NCI-H2171 (cell line): ENCODE results near the gene ANKRD16.
"Not testable (repeated sequence)": the region's sequence is repeated elsewhere in the genome, so short reads cannot be mapped to it uniquely, and the experiment has no call there.

Experiments
- DNase-seq: peaks from one replicate; lab custom pipeline; 2025; lab: John Stamatoyannopoulos, UW

Gene ANKRD16

GRCh38 chr10:5889624-5890451 lies at the start of gene ANKRD16, which contains the start of gene FBH1:
Gene ANKRD16 (minus strand): TSS chr10:5889893. CDS start chr10:5889354, 539 bp downstream.
Gene FBH1 (plus strand): TSS chr10:5890243. CDS start chr10:5890346, 103 bp downstream.
- peak; percentile 89 for DNase-seq

GRCh38 chr10:5938291-5938690 lies 48.6 kb upstream of the ANKRD16 start:
- no peak for DNase-seq

DNA sequence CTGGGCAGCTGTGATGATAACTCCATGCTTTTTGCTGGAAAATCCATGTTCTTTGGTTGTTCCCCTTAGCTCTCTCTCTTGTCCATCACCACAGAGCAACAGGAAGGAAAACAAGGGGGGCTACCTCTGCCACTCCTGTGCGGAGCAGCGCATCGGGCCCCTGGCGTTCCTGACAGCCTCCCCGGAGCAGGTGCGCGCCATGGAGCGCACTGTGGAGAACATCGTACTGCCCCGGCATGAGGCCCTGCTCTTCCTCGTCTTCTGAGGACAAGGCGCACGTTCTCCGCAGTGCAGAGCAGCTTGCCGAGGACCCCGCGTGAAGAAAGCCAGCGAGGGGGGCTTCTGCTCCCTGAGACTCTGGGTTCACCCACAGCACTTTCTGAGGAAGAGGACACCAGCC lies 47.3 kb upstream of the ANKRD16 start:
- DNase-seq, result no peak

- no peak for DNase-seq
Observed at GRCh38 chr10:5935628-5936027, 45.9 kb upstream of the ANKRD16 start.

- no peak for DNase-seq
Observed at GRCh38 chr10:5933909-5934546, 44.3 kb upstream of the ANKRD16 start.

DNA sequence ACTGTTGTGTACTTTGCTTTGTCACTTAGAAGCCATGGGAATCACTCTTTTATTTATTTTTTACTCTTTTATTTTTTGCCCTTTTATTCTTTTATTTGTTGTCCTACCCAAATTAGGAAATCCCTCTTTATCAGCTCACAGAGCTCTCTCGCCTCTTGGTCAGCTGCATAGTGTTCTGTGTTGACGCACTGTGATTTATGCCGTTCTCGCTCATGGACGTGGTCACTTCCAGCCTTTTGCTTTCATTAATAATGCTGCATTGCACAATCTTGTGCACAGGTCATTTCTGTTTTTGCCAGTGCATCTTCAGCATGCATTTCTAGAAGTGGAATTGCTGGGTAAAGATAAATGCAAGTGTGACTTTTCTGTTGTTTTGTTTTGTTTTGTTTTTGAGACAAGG lies 42.7 kb upstream of the ANKRD16 start:
- no peak for DNase-seq

DNA sequence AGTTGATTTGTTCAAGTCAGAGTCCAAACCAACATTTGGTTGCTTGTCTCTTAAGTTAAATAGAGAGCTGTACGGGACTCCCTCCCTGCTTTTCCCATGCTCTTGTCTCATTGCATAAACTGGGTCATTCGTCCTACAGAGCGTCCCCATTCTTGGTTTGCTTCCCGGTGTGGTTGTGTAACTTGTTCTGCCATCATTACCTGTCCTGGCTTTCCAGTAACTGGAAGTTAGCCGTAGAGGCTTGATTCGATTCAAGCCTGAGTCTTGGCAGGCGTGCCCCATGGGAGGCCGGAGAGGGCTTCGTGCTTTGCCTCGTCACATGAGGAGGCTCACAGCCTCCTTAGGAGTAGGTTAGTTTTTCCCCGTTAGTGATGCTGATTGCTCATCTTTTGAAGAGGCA lies 40.6 kb upstream of the ANKRD16 start:
- DNase-seq, result no peak

DNA sequence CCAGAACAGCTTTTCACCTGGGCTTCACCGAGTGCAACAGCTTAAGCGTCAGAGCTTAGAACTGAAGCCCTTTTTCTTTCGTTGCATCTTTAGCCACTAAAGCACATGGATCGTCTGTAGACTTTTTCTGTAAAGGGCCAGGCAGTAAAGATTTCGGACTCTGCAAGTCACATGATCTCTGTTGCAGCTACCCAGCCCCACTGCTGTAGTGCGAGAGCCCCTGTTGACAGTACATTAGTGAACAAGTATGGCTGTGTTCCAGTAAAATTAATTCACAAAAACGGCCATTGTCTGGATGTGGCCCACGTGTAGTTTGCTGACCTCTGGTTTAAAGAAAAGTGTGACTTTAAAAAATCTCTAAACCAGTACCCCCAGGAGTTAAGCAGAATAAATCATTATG lies 39.7 kb upstream of the ANKRD16 start:
- DNase-seq, result no peak

- DNase-seq, result no peak
Observed at GRCh38 chr10:5927306-5927705, 37.6 kb upstream of the ANKRD16 start.

- DNase-seq, result no peak
Observed at GRCh38 chr10:5924889-5925288, 35.2 kb upstream of the ANKRD16 start.

GRCh38 chr10:5921746-5922145 lies 32.1 kb upstream of the ANKRD16 start:
- no peak for DNase-seq

- DNase-seq, result no peak
Observed at GRCh38 chr10:5919568-5919967, 29.9 kb upstream of the ANKRD16 start.

DNA sequence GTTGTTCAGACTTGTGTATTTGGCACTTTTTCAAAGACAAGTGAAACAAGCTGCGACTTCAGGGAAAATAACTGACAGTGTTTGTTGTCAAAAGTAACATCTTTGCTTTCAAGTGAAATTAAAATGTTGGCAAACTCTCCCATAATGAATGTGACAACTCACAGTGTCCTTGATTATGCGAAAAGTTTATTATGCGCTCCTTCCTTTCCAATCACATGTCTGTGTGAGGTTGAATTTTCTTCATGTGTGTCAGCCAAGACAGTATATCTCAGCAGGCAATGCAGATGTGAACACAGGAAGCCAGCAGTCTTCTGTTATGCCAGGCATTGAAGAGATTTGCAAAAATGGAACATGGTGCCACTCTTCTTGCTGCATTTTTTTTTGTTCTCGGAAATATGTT lies 29.1 kb upstream of the ANKRD16 start:
- no peak for DNase-seq

GRCh38 chr10:5917305-5917704 lies 27.6 kb upstream of the ANKRD16 start:
- DNase-seq, result no peak

- no peak for DNase-seq
Observed at GRCh38 chr10:5915451-5915850, 25.8 kb upstream of the ANKRD16 start.

DNA sequence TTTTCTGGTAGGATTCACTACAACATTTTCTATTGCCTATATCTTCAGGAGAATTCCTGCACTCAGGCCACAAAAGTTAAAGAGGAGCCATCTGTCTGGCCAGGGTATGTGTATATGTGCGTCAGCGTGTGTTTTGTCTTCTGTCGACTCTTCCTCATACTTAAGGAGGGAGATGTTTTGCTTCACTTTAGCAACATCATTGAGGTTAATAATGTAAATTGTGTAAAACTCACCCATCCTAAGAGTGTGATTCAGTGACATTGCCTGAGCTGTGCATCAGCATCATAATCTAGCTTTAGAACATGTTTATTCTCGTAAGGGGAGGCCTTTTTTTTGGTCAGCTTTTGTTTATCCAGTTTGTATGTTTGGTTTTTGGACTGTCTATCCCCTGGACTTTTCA lies 24.0 kb upstream of the ANKRD16 start:
- DNase-seq, result no peak

DNA sequence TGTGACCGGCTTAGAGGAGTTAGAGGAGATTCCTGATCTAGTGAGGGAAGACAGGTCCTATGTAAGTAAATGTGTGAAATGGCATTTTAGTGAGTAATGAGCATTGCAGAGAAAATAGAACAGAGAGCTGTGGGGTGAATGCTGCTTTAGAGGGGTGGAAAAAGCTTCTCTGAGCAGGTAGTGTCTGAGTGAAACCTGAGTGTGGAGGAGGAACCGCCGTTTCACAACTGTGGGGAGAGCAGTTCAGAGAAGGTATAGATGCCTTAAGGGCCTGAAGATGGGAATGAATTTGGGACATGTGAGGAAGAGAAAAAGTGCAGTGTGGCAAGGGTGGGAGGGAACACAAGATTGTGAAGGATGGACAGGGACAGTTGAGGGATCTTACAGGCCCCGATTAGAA lies 22.0 kb upstream of the ANKRD16 start:
- DNase-seq, result no peak

DNA sequence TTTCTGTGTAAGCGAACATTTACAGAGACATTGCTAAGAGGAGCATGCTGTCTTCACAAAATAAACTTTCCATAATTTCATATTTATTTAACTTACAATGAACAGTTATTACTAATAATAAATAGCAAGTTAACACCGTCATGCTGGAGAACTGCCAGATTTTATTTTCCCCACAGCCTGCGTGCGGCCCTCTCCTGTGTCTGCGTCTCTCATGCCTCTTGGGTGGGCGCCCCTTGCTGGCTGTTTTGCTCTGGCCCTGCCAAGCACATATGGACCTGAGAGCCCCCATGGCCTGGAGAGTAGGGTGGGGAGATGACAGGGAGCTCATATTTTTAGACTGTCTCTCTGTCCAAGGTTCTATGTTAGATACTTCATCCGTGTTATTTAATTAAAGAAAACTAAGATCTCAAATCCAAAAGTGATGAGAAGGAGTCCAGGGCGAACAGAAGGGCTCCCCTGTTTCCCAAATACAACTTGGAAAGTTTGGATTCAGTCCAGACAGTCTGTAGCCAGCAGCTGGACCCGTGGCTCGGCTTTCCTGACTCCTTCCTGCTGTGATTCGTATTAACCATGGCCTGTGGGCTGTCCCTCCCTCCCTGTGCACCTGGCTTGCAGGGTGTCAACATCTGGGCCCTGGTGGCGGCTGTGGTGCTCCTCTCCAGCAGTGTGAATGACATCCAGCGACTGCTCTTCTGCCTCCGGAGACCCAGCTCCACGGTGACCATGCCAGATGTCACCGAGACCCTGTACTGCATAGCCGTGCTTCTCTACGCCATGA lies 20.8 kb upstream of the ANKRD16 start:
- peak; percentile 58 for DNase-seq

GRCh38 chr10:5908676-5909075 lies 19.0 kb upstream of the ANKRD16 start:
- not testable (repeated sequence) for DNase-seq

DNA sequence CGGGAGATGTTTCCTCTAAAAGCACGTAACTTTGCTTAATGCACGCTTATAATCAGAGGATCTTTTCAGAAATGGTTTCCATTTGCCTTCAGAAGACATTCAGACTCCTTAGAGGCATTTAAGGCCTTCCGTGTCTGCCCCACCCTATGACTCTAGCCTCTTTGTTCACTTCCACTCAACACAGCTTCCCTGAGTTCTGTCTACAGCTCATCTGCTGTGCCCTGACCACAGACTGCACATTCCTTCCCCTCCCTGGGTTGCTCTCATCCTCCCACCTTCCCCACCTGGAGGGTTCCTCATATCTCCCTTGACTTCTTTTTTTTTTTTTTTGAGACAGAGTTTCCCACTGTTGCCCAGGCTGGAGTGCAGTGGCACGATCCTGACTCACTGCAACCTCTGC lies 17.0 kb upstream of the ANKRD16 start:
- DNase-seq, result no peak

DNA sequence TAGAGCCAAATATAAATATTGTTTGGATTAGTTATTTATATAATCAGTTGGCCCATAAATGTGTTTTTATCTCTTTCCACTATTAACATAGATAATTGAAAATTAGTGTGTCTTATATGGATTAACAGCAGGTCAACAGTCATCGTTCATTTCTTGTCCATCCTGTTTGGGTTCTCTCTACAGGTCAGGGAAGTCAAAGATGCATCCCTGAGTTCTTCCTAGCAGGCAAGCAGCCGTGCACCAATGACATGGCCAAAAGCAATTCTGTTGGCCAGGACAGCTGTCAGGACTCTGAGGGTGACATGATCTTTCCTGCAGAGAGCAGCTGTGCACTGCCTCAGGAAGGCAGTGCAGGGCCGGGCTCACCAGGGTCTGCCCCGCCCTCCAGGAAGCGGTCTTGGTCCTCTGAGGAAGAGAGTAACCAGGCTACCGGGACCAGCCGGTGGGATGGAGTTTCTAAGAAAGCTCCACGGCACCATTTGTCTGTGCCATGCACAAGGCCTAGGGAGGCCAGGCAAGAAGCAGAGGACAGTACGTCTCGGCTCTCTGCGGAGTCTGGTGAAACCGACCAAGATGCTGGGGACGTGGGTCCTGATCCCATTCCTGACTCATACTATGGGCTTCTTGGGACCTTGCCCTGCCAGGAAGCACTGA lies 16.3 kb upstream of the ANKRD16 start:
- no peak for DNase-seq

- DNase-seq, result no peak
Observed at GRCh38 chr10:5904227-5904626, 14.5 kb upstream of the ANKRD16 start.
